ENCODE results near the gene KLHDC10.

KLHDC10 gene

GRCh38 chr7:130154501-130155317 is 84.4 kb downstream of the KLHDC10 start:
- Histone ChIP-seq H2AFZ (ENCODE audit: low read depth, low read length, severe bottlenecking) (no peak overlapping the region), H4K20me1 (ENCODE audit: low read depth, low read length) (no peaks in the 10 kb centered on the region), H3K27ac (ENCODE audit: low read depth, low read length) (peak overlapping the region; percentile 51), H3K9ac (ENCODE audit: low read length) (no peak overlapping the region), H3K36me3 (ENCODE audit: low read length) (no peaks in the 10 kb centered on the region), H3K4me3 (ENCODE audit: insufficient read depth, low read length, poor library complexity, severe bottlenecking) (no peak overlapping the region), H3K9me3 (ENCODE audit: insufficient read depth, low read length) (no peaks in the 10 kb centered on the region), H3F3A (ENCODE audit: insufficient read depth) (peaks cover 16% of the 10 kb centered on the region), H3K9me2 (replicated peaks; ENCODE audit: insufficient read depth, low read length) (no peaks in the 10 kb centered on the region), H3K27me3 (ENCODE audit: low read length) (no peaks in the 10 kb centered on the region), H3K79me2 (ENCODE audit: insufficient read depth, low read length) (no peaks in the 10 kb centered on the region), H3K4me2 (ENCODE audit: low read depth, low read length, poor library complexity, severe bottlenecking) (peak overlapping the region; percentile 1)
- TF ChIP-seq EZH2phosphoT487 (conservative IDR thresholded peaks at IDR 0.05; ENCODE audit: low read length) (no peak), CTCF (IDR thresholded peaks at IDR 0.05; ENCODE audit: insufficient read depth, low read length, poor library complexity, severe bottlenecking) (peak; percentile 79)

- no peak for TF ChIP-seq CTCF (IDR thresholded peaks at IDR 0.05; ENCODE audit: insufficient read depth, low read length, poor library complexity, severe bottlenecking)
- no peak for TF ChIP-seq EZH2phosphoT487 (conservative IDR thresholded peaks at IDR 0.05; ENCODE audit: low read length)
- no peak overlapping the region for H3K27ac ChIP-seq (ENCODE audit: low read depth, low read length)
- H3K27me3 ChIP-seq (ENCODE audit: low read length): no peaks in the 10 kb centered on the region
- no peaks in the 10 kb centered on the region for H4K20me1 ChIP-seq (ENCODE audit: low read depth, low read length)
- no peaks in the 10 kb centered on the region for H3K9me2 ChIP-seq (replicated peaks; ENCODE audit: insufficient read depth, low read length)
- no peak overlapping the region for H3K4me3 ChIP-seq (ENCODE audit: insufficient read depth, low read length, poor library complexity, severe bottlenecking)
- H3K9me3 ChIP-seq (ENCODE audit: insufficient read depth, low read length): no peaks in the 10 kb centered on the region
- no peaks in the 10 kb centered on the region for H3K36me3 ChIP-seq (ENCODE audit: low read length)
- no peak overlapping the region for H3K4me2 ChIP-seq (ENCODE audit: low read depth, low read length, poor library complexity, severe bottlenecking)
- no peak overlapping the region for H2AFZ ChIP-seq (ENCODE audit: low read depth, low read length, severe bottlenecking)
- H3F3A ChIP-seq (ENCODE audit: insufficient read depth): 0 out of 2 replicates have a peak, but pooled peaks cover 7% of the 10 kb centered on the region
- no peaks in the 10 kb centered on the region for H3K79me2 ChIP-seq (ENCODE audit: insufficient read depth, low read length)
- no peak overlapping the region for H3K9ac ChIP-seq (ENCODE audit: low read length)
Measured at GRCh38 chr7:130156140-130156539, 85.8 kb downstream of the KLHDC10 start.

- H3K36me3 ChIP-seq (ENCODE audit: low read length): no peaks in the 10 kb centered on the region
- 0 out of 2 replicates have a peak, but pooled peaks cover 7% of the 10 kb centered on the region for H3F3A ChIP-seq (ENCODE audit: insufficient read depth)
- no peaks in the 10 kb centered on the region for H4K20me1 ChIP-seq (ENCODE audit: low read depth, low read length)
- H3K27me3 ChIP-seq (ENCODE audit: low read length): no peaks in the 10 kb centered on the region
- TF ChIP-seq CTCF (IDR thresholded peaks at IDR 0.05; ENCODE audit: insufficient read depth, low read length, poor library complexity, severe bottlenecking) (no peak), EZH2phosphoT487 (conservative IDR thresholded peaks at IDR 0.05; ENCODE audit: low read length) (no peak)
- H2AFZ ChIP-seq (ENCODE audit: low read depth, low read length, severe bottlenecking): no peak overlapping the region
- no peak overlapping the region for H3K4me3 ChIP-seq (ENCODE audit: insufficient read depth, low read length, poor library complexity, severe bottlenecking)
- H3K79me2 ChIP-seq (ENCODE audit: insufficient read depth, low read length): no peaks in the 10 kb centered on the region
- H3K9ac ChIP-seq (ENCODE audit: low read length): no peak overlapping the region
- H3K9me2 ChIP-seq (replicated peaks; ENCODE audit: insufficient read depth, low read length): no peaks in the 10 kb centered on the region
- H3K27ac ChIP-seq (ENCODE audit: low read depth, low read length): no peak overlapping the region
- H3K4me2 ChIP-seq (ENCODE audit: low read depth, low read length, poor library complexity, severe bottlenecking): no peak overlapping the region
- H3K9me3 ChIP-seq (ENCODE audit: insufficient read depth, low read length): no peaks in the 10 kb centered on the region
Measured at GRCh38 chr7:130157700-130158099, 87.4 kb downstream of the KLHDC10 start.
